Chondrocyte (in vitro differentiated cells): Measurements from ENCODE around the gene LAMA5. TPM values are rescaled to one million over a fixed set of nuclear protein-coding genes. Genes with fewer than 3 reads are reported as not detected.
A peak's percentile ranks its signal among the peaks of the same experiment; 100 is the strongest.

Experiments
- DNase-seq: peaks from one replicate; pipeline ENCODE4 v3.0.0; 2021; ENCODE audit warnings: mixed read lengths, low spot score
- H3K27ac Mint-ChIP-seq: one replicate; pipeline ENCODE4 v1.8.0; 2021; ENCODE audit warnings: mild to moderate bottlenecking, moderate library complexity, mixed read lengths; ENCODE audit not compliant: unreplicated experiment
- H3K27me3 Mint-ChIP-seq: 2 replicates; pipeline ENCODE4 v1.8.0; 2021; ENCODE audit warnings: low read depth, mixed read lengths
- H3K36me3 Mint-ChIP-seq: 2 replicates; pipeline ENCODE4 v1.8.0; 2021; ENCODE audit warnings: low read depth, mixed read lengths
- H3K4me1 Mint-ChIP-seq: 2 replicates; pipeline ENCODE4 v1.8.0; 2021; ENCODE audit warnings: low read depth, mild to moderate bottlenecking, mixed read lengths
- H3K4me3 Mint-ChIP-seq: one replicate; pipeline ENCODE4 v1.8.0; 2021; ENCODE audit warnings: mild to moderate bottlenecking, moderate library complexity, mixed read lengths; ENCODE audit not compliant: unreplicated experiment
- H3K9me3 Mint-ChIP-seq: 2 replicates; pipeline ENCODE4 v1.8.0; 2021; ENCODE audit warnings: low read depth, mixed read lengths
- total RNA-seq: library from RNA; stranded (reverse); gene quantifications from 3 replicates; pipeline ENCODE4 v1.2.1, GENCODE V29; 2021
- TF ChIP-seq, protein P1 (sequence below): fragments of 200-600 bp; sonication (generic); IDR thresholded peaks from 2 replicates; pipeline ENCODE4 v1.5.0; 2021; ENCODE audit warnings: antibody characterized with exemption, mild to moderate bottlenecking, moderate library complexity

LAMA5 gene
- total RNA-seq, 1 donor from 2014 or later = 368 TPM

DNA sequence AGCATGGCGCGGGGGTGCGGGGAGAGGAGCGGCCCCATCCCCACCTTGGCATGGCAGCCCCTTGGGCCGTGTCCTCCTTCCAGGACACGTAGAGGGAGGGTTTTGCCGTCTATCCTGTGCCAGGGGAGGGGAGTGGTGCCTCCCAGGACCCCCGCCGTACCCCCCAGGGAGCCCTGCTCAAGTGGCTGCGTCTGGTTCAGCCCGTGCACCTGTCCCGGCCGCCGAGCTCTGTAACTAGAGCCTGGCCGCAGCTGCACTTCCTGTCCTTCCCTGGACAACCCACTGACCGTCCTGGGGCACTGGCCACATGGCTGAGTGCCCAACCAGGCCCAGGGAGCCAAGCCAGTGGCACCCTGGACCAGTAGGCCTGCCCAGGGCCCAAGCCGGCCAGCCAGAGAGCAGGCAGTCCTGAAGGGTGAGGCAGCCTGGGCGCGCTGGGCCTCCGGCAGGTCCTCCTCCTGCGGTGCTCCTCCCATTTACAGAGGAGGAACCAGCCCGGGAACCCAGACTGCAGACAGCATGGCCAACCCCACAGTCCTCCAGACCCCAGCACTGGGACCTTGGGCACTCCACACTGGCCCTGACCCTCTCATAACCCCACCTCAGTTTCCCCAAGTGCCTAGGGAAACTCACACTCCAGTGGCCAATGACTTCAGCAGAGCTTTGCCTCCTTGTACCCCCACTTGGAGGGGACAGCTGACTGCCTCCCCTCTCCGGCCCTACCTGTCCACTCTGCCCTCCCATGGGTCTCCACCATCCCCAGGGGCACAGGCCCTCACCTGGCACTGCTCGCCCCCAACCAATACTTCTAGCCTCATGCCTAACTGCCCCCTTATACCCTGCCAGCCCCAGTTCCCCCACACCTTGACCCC lies 8.7 kb downstream of the LAMA5 start:
- TF ChIP-seq, protein P1, sequence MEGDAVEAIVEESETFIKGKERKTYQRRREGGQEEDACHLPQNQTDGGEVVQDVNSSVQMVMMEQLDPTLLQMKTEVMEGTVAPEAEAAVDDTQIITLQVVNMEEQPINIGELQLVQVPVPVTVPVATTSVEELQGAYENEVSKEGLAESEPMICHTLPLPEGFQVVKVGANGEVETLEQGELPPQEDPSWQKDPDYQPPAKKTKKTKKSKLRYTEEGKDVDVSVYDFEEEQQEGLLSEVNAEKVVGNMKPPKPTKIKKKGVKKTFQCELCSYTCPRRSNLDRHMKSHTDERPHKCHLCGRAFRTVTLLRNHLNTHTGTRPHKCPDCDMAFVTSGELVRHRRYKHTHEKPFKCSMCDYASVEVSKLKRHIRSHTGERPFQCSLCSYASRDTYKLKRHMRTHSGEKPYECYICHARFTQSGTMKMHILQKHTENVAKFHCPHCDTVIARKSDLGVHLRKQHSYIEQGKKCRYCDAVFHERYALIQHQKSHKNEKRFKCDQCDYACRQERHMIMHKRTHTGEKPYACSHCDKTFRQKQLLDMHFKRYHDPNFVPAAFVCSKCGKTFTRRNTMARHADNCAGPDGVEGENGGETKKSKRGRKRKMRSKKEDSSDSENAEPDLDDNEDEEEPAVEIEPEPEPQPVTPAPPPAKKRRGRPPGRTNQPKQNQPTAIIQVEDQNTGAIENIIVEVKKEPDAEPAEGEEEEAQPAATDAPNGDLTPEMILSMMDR = no peak
- Mint-ChIP-seq H3K4me1 (peaks cover 73% of the 10 kb centered on the region), H3K27ac (peak overlapping the region; percentile 17), H3K9me3 (no peaks in the 10 kb centered on the region), H3K36me3 (peaks cover 1% of the 10 kb centered on the region), H3K27me3 (no peaks in the 10 kb centered on the region), H3K4me3 (no peak overlapping the region)
- no peak for DNase-seq

DNA sequence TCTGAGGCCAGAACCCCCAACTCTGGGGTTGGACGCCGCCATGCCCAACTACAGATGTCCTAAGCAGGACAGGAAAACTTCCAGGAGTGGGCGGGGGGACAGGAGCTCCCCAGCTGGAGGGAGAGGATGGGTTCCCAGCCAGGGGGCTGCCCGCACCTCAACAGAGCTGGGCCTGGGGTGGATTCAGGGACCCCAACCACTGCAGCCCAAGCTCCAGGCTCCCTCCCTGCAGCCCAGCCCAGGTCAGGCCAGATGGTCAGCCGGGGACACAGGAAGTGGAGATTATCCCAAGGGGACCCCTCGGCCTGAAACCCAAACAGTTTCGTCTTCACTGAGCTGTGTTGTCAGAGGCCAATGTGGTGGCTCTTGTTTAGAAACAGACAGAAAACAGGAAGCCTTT lies 9.4 kb downstream of the LAMA5 start:
- peaks cover 68% of the 10 kb centered on the region for H3K4me1 Mint-ChIP-seq

DNA sequence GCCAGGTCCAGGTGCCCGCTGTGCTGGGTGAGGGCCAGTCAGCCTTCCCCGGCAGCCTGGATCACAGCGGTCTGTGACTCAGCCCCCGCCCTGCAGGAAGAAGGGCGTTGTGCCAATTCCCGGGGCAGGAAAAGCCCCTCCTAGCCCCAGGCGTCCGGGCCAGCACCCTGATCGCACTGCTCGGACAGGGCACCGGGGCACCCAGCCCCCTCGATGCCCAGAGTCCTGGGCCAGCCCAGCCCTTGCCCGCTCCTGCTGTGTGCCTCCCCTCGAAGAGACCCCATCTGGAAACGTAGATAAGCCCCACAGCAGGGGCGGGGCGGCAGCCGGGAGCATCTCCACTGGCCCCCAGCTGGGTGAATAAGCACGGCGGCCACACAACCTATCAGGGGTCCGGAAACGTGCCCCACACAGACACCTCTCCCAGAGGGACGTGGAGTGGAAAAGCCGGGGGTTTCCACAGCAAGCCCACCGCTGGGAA lies 9.9 kb downstream of the LAMA5 start:
- peak overlapping the region; percentile 92 for H3K27ac Mint-ChIP-seq
- peaks cover 63% of the 10 kb centered on the region for H3K4me1 Mint-ChIP-seq
- TF ChIP-seq, protein P1 = no peak
- DNase-seq = no peak
- peak overlapping the region; percentile 42 for H3K4me3 Mint-ChIP-seq
- H3K36me3 Mint-ChIP-seq = peaks cover 1% of the 10 kb centered on the region
- no peaks in the 10 kb centered on the region for H3K9me3 Mint-ChIP-seq
- no peaks in the 10 kb centered on the region for H3K27me3 Mint-ChIP-seq

More for the DNA sequence above, 9.4 kb downstream of the LAMA5 start:
- no peaks in the 10 kb centered on the region for H3K27me3 Mint-ChIP-seq
- peak overlapping the region; percentile 92 for H3K27ac Mint-ChIP-seq
- TF ChIP-seq, protein P1 = no peak
- H3K9me3 Mint-ChIP-seq = no peaks in the 10 kb centered on the region
- H3K4me3 Mint-ChIP-seq = no peak overlapping the region
- DNase-seq = no peak
- peaks cover 1% of the 10 kb centered on the region for H3K36me3 Mint-ChIP-seq

DNA sequence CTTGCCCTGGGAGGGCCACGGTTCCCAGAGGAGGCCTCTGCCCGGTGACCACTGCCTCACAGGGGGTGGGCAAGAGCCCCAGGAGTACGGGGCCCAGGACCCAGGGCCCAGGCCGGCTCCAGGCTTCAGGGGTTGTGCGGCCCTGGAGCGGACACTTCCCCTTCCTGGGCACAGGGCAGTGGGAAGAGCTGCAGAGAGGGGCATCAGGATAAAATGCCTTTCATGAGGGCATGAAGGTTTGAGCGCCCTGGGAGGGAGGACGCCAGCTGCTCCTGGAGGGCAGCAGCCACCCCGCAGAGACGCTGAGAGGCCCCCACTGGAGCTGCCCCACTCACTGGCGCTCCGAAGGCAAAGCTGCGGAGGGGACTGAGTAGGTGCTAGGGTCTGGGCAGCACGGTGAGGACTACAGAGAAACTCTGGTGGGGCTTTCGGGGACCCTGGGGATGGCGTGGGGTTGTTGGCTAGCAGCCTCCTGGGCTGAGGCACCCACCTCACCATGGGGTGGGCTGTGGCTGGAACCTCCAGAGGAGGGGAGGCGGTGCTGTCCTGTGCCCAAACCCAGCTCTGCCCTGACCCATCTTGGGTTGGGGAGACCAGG lies 10.4 kb downstream of the LAMA5 start:
- TF ChIP-seq, protein P1 = no peak
- peak overlapping the region; percentile 92 for H3K27ac Mint-ChIP-seq
- peaks cover 58% of the 10 kb centered on the region for H3K4me1 Mint-ChIP-seq
- H3K27me3 Mint-ChIP-seq = no peaks in the 10 kb centered on the region
- no peaks in the 10 kb centered on the region for H3K36me3 Mint-ChIP-seq
- DNase-seq = no peak
- no peaks in the 10 kb centered on the region for H3K9me3 Mint-ChIP-seq
- H3K4me3 Mint-ChIP-seq = peak overlapping the region; percentile 53

DNA sequence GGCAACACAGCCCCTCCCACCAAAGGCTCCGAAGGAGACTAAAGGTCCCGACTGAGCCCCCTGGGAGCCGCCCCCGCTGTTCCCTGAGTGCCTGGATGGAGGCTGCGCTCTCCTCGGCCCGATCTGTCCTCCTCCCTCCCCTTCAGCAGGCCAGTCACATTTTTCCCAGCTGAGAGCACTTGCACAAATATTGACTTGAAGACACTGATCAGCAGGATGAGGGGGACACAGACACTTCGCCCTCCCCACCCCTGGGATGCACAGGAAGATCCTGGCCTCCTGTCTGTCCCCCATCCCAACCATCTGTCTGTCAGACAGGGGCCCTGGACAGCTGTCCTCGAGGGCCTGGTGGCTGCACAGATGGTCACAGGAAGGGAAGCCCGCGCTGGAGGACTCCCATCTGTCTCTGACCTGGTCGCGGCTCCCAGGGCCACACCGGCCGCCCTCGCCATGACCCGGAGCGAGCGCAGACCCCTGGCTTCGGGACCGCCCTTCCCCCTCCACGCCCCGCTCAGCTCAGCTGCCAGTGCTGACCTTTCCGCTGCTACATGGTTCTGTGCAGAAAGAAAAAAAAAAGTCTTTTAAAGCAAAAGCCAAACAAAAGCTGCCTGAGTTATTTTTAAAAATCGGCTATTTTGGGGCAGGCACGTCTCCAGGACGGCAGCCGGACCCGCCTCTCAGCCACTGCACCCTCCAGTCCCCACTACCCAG lies 11.1 kb downstream of the LAMA5 start:
- Mint-ChIP-seq H3K36me3 (no peaks in the 10 kb centered on the region), H3K9me3 (no peaks in the 10 kb centered on the region), H3K4me3 (peak overlapping the region; percentile 53), H3K4me1 (peaks cover 58% of the 10 kb centered on the region), H3K27me3 (no peaks in the 10 kb centered on the region), H3K27ac (peak overlapping the region; percentile 92)
- TF ChIP-seq, protein P1 = no peak
- DNase-seq = no peak
